Measurements from ENCODE around the gene EXOC3L2.

DNA sequence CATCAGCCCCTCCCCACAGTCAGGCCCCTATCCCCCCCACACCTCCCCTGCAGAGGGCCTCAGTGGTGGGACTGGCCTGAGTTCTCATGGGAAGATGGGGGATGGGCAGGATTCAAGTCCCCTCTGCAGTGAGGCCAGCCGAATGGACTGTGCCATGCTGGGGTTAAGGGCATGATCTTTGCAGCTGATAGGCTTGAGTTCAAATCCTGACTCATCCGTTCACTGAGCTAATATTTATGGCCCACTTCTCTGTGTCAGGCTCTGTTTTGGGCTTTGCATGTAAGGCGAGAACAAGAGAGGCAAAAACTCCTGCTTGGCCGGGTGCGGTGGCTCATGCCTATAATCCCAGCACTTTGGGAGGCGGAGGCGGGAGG lies 26.5 kb upstream of the EXOC3L2 start:
- no peak for TF ChIP-seq GATA3 (IDR thresholded peaks at IDR 0.05; ENCODE audit: low read depth, low read length)
- no peak for TF ChIP-seq GATA2 (IDR thresholded peaks at IDR 0.05; ENCODE audit: low read depth, low read length)
